Body of pancreas (tissue), 4 donors: ENCODE data around the gene CHCHD6. TPM values are rescaled to one million over a fixed set of nuclear protein-coding genes. Genes with fewer than 3 reads are reported as not detected.
A peak's percentile ranks its signal among the peaks of the same experiment; 100 is the strongest.

Experiments used
- ATAC-seq: fragments of 150-250 bp; one replicate; pipeline ENCODE4 v1.9.1; 2016
- DNase-seq, 4 donors: peaks; one replicate each; pipeline ENCODE4 v3.0.0-alpha.2; 2019
- H3K27ac ChIP-seq, 4 donors: fragments of 200-600 bp; sonication (generic); 1 replicate in 3 of 4; 2 replicates in 1 of 4; pipeline versions ENCODE4 v1.5.1 to v1.6.1; 2016 to 2019; ENCODE audit warnings: mild to moderate bottlenecking in 1 of 4, mixed read lengths in 1 of 4, moderate library complexity in 1 of 4
- H3K27me3 ChIP-seq, 2 donors: fragments of 200-600 bp; sonication (generic); one replicate each; pipeline ENCODE4 v1.6.0; 2016; ENCODE audit warnings: mild to moderate bottlenecking in 1 of 2
- H3K36me3 ChIP-seq, 2 donors: fragments of 200-600 bp; sonication (generic); replicated peaks in 1 of 2; 2 replicates each; pipeline ENCODE4 v1.5.1; 2016; ENCODE audit warnings: low read depth in 2 of 2; ENCODE audit not compliant: insufficient read depth in 1 of 2
- H3K4me1 ChIP-seq: fragments of 200-600 bp; sonication (generic); one replicate; pipeline ENCODE4 v1.6.0; 2016
- H3K4me3 ChIP-seq, 2 donors: fragments of 200-600 bp; sonication (generic); 1 replicate in 1 of 2; 2 replicates in 1 of 2; pipeline ENCODE4 v1.5.1; 2016 to 2019
- H3K9me3 ChIP-seq, 3 donors: fragments of 200-600 bp; sonication (generic); 1 replicate in 2 of 3; 2 replicates in 1 of 3; pipeline ENCODE4 v1.5.1; 2016
- POLR2A ChIP-seq, 3 donors: fragments of 450-650 bp; IDR thresholded peaks; one replicate each; pipeline ENCODE4 v1.6.1; 2016; ENCODE audit warnings: antibody characterized with exemption in 3 of 3, mild to moderate bottlenecking in 2 of 3
- WGBS, 2 donors: methylation state at CpG; one replicate each; pipeline ENCODE4 v1.1.5; 2017; 5-methylcytosine and 5-hydroxymethylcytosine counted together
- intact Hi-C: fragments of 100-400 bp; cut with DNase I; formaldehyde crosslinking; loops from one replicate; pipeline ENCODE4 v1.15.1; 2023
- total RNA-seq, 2 donors: library from RNA; depleted of rRNA; stranded (reverse); fragments of >200 nt; gene quantifications; one replicate each; pipeline ENCODE4 v1.1.0, GENCODE V29; 2016
- TF ChIP-seq, protein P1 (sequence below), 7 experiments: fragments of 450-650 bp in 4 of 7; fragments of 200-600 bp in 3 of 7; sonication (generic) in 3 of 7; IDR thresholded peaks; one replicate each; pipeline ENCODE4 v1.5.1; 2016 to 2019; ENCODE audit warnings: antibody characterized with exemption in 7 of 7

CHCHD6 gene
- total RNA-seq, 2 donors from 2014 or later: 0.66 to 10.9 TPM

DNA sequence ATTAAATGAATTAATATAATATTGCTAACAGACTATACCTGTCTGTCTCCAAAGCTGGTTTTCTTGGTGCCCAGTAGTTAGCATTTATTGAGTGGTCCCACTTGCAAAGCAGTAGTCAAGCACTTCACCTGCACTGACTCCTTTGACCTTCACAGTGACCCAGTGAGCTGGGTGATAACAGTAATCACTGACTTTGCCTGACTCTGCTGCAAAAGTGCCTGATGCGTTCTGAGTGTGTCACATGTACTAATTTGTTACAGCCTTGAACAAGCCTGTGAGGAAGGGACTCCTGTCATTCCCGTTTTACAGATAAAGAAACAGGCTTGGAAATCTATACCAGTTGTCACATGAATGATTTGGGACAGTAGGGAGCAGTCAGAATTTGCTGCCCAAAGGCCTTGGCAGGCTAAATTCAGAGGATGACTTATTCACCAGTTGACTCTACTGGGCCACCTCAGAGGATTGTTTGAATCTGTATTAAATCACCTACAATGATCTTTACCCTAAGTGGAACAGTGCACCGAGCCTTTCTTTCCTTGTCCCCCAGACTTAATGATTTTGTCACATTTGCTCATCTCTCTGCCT is 162.2 kb downstream of the CHCHD6 start:
- Histone ChIP-seq H3K9me3 (no peaks in the 10 kb centered on the region), H3K27ac (no peak overlapping the region), H3K4me3 (no peak overlapping the region), H3K4me1 (no peaks in the 10 kb centered on the region), H3K27me3 (no peaks in the 10 kb centered on the region), H3K36me3 (no peaks in the 10 kb centered on the region)
- TF ChIP-seq POLR2A (IDR thresholded peaks at IDR 0.05): no peak
- TF ChIP-seq, protein P1, sequence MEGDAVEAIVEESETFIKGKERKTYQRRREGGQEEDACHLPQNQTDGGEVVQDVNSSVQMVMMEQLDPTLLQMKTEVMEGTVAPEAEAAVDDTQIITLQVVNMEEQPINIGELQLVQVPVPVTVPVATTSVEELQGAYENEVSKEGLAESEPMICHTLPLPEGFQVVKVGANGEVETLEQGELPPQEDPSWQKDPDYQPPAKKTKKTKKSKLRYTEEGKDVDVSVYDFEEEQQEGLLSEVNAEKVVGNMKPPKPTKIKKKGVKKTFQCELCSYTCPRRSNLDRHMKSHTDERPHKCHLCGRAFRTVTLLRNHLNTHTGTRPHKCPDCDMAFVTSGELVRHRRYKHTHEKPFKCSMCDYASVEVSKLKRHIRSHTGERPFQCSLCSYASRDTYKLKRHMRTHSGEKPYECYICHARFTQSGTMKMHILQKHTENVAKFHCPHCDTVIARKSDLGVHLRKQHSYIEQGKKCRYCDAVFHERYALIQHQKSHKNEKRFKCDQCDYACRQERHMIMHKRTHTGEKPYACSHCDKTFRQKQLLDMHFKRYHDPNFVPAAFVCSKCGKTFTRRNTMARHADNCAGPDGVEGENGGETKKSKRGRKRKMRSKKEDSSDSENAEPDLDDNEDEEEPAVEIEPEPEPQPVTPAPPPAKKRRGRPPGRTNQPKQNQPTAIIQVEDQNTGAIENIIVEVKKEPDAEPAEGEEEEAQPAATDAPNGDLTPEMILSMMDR (IDR thresholded peaks at IDR 0.05): no peak
- intact Hi-C loops: no loop called here
- 65% methylated on average over 3 of the region's 3 CpGs for WGBS, 2 donors
- ATAC-seq (no peak), DNase-seq (no peak)

- Histone ChIP-seq H3K36me3 (no peaks in the 10 kb centered on the region), H3K9me3 (no peaks in the 10 kb centered on the region), H3K27me3 (no peaks in the 10 kb centered on the region), H3K4me1 (no peaks in the 10 kb centered on the region), H3K27ac (no peak overlapping the region), H3K4me3 (no peak overlapping the region)
- TF ChIP-seq, protein P1 (IDR thresholded peaks at IDR 0.05): no peak
- no peak for TF ChIP-seq POLR2A (IDR thresholded peaks at IDR 0.05)
- 74 to 81% methylated on average over 4 of the region's 4 CpGs for WGBS, 2 donors
- ATAC-seq (no peak), DNase-seq (no peak)
- intact Hi-C loops: no loop called here
Measured at GRCh38 chr3:126867190-126867862, 163.3 kb downstream of the CHCHD6 start.

DNA sequence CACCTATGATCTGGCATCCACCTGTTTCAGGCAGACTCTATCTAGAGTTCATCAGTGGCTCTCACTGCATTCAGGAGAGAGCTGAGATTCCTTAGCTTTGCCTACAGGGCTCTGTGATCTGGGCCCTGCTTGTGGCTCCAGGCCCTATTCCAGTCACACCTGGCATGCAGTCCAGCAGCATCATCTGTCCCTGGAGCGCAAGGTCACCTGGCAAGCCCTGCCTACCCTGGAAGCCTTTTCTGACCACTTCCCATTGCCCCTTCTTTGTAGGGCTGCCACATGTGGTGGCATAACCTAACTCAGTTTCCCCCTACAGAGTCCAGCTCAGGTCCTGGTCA is 163.8 kb downstream of the CHCHD6 start:
- no peaks in the 10 kb centered on the region for H3K4me1 ChIP-seq
- no peaks in the 10 kb centered on the region for H3K36me3 ChIP-seq
- no peaks in the 10 kb centered on the region for H3K9me3 ChIP-seq
- intact Hi-C loops: no loop called here
- no peaks in the 10 kb centered on the region for H3K27me3 ChIP-seq
- no peak overlapping the region for H3K4me3 ChIP-seq
- TF ChIP-seq, protein P1 (IDR thresholded peaks at IDR 0.05): no peak
- TF ChIP-seq POLR2A (IDR thresholded peaks at IDR 0.05): no peak
- ATAC-seq: no peak
- DNase-seq: no peak
- 100% methylated on average over 1 of the region's 1 CpG; no CpG with 5 or more reads in 1 of the 2 donors for WGBS, 2 donors
- H3K27ac ChIP-seq: no peak overlapping the region

GRCh38 chr3:126870608-126871210 is 166.7 kb downstream of the CHCHD6 start:
- no peak overlapping the region for H3K27ac ChIP-seq
- 90 to 91% methylated on average over 9 of the region's 9 CpGs for WGBS, 2 donors
- no peaks in the 10 kb centered on the region for H3K9me3 ChIP-seq
- H3K4me1 ChIP-seq: no peaks in the 10 kb centered on the region
- intact Hi-C loops: no loop called here
- H3K4me3 ChIP-seq: no peak overlapping the region
- TF ChIP-seq, protein P1 (IDR thresholded peaks at IDR 0.05): no peak
- TF ChIP-seq POLR2A (IDR thresholded peaks at IDR 0.05): no peak
- peak in 1 of 4 donors; percentile 30 for DNase-seq
- ATAC-seq: peak; percentile 53
- no peaks in the 10 kb centered on the region for H3K36me3 ChIP-seq
- H3K27me3 ChIP-seq: no peaks in the 10 kb centered on the region
